HG03060 (cell line): ENCODE results near the gene CD160.
"Not testable (repeated sequence)": the region's sequence is repeated elsewhere in the genome, so short reads cannot be mapped to it uniquely, and the experiment has no call there.

Experiments used
- ATAC-seq: cut with Tn5 transposase; IDR thresholded peaks from one replicate; pipeline ENCODE4 v1.9.1; 2021; ENCODE audit warnings: low read depth, moderate number of reproducible peaks; ENCODE audit not compliant: unreplicated experiment

CD160 gene

DNA sequence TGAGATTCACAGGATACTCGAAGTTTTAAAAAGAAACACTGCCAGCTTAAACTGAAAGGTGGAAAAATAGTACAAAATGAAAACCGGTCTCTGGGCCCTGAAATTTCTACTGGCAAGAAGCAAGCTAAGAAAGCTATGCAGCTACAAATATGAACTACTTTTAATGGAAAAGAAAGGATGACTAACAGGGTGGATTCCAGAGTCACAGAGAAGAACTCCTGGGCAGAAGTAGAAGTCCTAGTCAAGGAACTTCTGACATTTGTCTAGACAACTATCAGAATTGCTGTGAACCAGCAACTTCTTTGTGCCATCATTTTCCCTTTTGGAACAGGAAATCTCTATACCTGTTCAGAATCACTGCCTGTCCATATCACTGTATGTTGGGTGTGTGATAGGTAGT is 38.1 kb downstream of the CD160 start:
- ATAC-seq = no peak

DNA sequence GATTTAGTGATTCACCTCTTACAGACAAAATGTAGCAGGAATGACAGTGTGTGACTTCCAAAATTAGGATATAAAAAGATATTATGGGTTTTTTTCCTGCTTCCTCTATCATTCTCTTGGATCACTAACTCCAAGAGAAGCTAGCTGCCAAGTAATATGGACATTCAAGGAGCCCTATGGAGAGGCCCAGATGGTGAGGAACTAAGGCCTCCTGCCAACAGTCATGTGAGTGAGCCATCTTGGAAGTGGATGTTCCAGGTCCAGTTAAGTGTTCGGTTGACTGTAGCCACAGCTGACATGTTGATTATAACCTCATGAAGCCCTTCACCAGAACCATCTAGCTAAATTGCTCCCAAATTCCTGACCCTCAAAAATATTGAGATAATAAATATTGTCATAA is 38.8 kb downstream of the CD160 start:
- no peak for ATAC-seq

DNA sequence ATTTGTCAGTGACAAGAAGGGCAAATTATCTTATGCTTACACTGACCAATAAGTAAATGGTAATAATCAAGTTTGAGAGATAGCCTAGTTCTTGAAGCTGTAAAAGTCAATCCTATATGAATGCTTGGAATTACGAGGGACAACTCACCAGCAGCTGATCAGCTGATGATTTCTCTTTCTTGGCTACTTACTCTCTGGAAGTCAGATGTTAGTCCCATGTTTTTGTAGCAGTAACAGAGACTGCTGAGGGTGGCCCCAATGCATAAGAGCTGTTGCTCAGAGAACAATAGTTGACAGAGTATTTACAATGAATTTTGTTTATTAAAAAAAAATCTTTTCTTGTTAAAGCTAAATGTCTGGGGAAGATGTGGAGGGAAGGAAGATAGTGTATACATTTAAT is 39.3 kb downstream of the CD160 start:
- no peak for ATAC-seq

DNA sequence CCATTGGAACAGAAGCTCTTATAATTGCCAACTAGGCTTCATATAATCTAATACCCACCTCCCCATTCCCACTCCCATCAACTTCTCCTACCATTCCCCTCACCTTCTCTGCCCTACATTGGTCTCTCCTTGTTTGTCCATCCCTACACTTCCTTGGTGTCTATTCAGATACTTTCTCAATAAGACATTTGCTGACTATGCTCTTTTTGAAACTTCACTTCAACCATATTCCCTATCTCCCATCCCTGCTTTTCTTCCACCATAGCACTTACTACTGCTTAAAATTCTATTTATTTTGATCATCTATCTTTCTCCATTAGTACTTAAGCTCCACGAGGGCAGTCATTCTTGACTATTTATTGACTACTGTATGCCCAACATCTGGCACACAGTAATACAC is 40.4 kb downstream of the CD160 start:
- ATAC-seq = no peak

DNA sequence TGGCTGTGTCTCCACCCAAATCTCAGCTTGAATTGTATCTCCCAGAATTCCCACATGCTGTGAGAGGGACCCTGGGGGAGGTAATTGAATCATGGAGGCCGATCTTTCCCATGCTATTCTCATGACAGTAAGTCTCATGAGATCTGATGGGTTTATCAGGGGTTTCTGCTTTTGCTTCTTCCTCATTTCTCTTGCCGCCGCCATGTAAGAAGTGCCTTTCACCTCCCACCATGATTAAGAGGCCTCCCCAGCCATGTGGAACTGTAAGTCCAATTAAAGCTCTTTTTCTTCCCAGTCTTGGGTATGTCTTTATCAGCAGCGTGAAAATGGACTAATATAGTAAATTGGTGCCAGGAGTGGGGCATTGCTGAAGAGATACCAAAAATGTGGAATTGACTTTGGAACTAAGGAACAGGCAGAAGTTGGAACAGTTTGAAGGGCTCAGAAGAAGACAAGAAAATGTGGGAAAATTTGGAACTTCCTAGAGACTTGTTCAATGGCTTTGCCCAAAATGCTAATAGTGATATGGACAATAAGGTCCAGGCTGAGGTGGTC is 41.2 kb downstream of the CD160 start:
- ATAC-seq = not testable (repeated sequence)

DNA sequence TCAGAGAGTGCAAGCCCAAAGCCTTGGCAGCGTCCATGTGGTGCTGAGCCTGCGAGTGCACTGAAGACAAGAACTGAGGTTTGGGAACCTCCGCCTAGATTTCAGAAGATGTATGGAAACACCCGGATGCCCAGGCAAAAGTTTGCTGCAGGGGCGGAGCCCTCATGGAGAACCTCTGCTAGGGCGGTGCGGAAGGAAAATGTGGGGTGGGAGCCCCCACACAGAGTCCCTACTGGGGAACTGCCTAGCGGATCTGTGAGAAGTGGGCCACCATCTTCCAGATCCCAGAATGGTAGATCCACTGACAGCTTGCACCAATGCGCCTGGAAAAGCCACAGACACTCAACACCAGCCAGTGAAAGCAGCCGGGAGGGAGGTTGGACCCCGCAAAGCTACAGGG is 42.2 kb downstream of the CD160 start:
- not testable (repeated sequence) for ATAC-seq

DNA sequence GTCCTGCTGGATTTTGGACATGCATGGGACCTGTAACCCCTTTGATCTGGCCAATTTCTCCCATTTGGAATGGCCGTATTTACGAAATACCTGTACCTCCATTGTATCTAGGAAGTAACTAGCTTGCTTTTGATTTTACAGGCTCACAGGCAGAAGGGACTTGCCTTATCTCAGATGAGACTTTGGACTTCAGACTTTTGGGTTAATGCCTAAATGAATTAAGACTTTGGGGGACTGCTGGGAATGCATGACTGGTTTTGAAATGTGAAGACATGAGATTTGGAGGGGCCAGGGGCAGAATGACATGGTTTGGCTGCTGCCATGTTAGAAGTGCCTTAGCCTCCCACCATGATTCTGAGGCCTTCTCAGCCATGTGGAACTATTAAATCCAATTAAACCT is 42.7 kb downstream of the CD160 start:
- not testable (repeated sequence) for ATAC-seq

DNA sequence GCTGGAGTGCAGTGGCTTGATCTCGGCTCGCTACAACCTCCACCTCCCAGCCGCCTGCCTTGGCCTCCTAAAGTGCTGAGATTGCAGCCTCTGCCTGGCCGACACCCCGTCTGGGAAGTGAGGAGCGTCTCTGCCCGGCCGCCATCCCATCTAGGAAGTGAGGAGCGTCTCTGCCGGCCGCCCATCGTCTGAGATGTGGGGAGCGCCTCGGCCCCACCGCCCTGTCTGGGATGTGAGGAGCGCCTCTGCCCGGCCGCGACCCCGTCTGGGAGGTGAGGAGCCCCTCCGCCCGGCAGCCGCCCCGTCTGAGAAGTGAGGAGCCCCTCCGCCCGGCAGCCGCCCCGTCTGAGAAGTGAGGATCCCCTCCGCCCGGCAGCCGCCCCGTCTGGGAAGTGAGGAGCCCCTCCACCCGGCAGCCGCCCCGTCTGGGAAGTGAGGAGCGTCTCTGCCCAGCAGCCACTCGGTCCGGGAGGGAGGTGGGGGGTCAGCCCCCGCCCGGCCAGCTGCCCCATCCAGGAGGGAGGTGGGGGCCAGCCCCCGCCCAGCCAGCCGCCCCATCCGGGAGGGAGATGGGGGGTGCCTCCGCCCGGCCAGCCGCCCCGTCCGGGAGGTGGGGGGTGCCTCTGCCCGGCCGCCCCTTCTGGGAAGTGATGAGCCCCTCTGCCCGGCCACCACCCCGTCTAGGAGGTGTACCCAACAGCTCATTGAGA is 45.1 kb downstream of the CD160 start:
- ATAC-seq = not testable (repeated sequence)

DNA sequence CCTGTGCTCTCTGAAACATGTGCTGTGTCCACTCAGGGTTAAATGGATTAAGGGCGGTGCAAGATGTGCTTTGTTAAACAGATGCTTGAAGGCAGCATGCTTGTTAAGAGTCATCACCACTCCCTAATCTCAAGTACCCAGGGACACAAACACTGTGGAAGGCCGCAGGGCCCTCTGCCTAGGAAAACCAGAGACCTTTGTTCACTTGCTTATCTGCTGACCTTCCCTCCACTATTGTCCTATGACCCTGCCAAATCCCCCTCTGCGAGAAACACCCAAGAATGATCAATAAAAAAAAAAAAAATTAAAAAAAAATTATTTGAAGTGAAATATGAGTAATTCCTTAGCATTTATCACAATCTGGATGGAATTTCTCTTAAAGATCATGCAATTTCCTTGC is 45.8 kb downstream of the CD160 start:
- ATAC-seq = not testable (repeated sequence)

DNA sequence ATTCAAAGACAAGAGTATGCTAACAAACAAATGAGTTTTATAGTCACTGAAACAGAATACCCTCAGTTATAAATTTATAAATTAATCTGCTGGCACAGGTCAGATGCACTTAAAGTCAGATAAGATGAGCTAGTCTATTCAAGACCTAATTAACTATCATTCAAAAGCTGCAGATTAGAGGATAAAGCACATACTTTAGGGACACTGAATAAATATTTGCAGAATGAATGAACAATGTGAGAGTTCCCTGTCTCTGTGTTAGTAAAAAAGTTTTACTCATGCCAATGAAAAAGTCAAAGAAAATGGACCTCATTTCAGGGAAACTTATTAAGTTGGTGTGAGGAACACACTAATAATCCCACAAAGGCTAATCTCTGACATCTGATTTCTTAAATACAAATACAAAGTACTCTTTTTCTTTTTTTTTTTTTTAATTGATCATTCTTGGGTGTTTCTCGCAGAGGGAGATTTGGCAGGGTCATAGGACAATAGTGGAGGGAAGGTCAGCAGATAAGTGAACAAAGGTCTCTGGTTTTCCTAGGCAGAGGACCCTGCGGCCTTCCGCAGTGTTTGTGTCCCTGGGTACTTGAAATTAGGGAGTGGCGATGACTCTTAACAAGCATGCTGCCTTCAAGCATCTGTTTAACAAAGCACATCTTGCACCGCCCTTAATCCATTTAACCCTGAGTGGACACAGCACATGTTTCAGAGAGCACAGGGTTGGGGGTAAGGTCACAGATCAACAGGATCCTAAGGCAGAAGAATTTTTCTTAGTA is 46.5 kb downstream of the CD160 start:
- ATAC-seq = not testable (repeated sequence)

DNA sequence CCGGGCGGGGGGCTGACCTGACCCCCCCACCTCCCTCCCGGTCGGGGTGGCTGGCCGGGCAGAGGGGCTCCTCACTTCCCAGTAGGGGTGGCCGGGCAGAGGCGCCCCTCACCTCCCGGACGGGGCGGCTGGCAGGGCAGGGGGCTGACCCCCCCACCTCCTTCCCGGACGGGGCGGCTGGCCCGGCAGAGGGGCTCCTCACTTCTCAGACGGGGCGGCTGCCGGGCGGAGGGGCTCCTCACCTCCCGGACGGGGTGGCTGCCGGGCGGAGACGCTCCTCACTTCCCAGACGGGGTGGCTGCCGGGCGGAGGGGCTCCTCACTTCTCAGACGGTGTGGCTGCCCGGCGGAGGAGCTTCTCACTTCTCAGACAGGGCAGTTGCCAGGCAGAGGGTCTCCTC is 47.6 kb downstream of the CD160 start:
- not testable (repeated sequence) for ATAC-seq

DNA sequence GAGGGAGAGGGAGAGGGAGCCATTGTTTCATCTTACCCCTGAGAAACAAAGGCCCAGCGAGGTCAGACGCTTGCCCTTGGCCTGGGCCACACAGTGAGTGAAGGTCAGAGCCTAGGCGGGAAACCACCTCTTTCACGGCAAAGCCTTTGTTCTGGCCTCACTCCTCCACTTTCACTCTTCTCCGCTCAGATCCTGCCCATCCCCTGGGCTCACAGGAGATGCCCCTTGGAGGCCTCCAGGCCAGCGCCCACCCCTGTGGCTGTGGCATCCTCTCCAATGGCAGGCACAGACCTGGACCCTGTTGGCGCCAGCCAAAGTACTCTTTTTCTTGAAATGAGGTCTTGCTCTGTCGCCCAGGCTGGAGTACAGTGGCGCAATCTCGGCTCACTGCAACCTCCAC is 48.7 kb downstream of the CD160 start:
- not testable (repeated sequence) for ATAC-seq

DNA sequence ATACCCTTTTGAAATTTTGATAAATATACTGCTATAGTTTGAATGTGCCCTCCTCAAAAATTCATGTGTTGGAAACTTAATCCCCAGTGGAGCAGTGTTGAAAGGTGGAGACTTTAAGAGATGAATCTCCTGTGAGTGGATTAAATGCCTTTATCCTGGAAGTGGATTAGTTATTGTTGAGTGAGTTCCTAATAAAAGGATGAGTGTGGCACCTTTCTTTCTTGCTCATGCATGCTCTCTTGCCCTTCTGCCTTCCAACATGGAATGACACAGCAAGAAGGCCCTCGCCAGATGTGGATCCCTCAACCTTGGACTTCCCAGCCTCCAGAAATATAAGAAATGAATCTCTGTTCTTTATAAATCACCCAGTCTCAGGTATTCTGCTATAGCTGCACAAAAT is 51.8 kb downstream of the CD160 start:
- no peak for ATAC-seq

DNA sequence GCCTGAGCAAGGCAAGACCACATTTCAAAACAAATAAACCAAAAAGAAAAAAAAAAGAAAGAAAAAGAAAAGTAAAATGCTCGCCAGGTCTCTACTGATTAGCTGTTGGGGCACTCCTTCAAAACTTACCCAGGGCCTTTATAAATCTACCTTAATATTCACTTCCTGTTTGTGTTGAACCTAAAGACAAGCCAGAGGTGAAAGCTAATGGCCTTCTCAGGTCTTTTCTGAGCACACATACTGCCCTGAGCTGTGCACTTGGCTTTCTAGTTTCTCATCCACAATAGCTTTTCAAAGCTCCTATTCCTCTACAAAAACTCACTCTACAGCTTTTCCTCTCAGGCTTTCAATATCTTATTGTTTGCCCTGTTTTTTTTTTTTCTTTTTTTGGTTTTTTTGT is 54.1 kb downstream of the CD160 start:
- no peak for ATAC-seq

DNA sequence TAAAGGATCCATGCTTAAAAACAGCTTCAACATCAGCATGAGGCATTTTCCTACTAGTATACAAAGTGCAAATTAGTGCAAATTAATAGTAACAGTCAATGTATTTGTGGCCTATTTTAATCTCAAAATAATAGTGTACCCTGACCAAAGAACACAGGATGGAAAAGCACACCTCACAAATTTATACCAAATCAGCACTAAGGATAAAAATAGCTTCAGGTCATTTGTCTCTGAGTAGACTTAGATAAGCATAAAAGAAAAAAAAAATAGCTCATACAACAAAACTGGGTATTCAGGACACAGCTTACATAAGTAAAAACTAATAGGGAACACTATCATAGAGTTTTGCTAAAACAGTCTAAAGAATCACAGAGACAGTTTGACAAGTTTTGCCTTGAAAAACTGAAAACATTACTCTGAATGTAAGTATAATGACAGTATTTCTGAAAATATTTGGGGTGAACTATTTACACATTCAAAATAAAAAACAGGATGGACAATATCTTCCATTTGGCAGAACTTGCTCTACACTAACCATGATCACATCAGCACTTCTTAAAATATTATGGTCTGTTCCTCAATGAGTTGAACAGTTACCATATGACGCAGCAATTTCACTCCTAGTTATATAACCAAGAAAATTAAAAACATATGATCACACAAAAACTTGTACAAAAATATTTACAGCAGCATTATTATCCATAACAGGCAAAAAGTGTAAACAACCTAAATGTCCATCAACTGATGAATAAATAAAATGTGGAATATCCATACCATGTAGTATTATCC is 58.3 kb downstream of the CD160 start:
- no peak for ATAC-seq

DNA sequence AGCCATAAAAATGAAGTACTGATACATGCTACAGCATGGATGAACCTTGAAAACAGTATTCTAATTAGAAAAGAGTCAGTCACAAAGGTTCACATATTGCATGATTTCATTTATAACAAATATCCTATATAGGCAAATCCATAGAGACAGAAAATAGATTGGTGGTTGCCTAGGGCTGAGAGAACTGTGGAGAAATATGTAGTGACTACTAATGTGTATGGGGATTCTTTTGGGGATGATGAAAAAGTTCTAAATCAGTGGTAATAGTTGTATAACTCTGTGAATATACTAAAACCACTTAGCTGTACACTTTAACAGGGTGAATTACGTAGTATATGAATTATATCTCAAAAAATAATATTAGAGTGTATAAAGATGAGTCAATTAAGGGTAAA is 58.8 kb downstream of the CD160 start:
- ATAC-seq = no peak

DNA sequence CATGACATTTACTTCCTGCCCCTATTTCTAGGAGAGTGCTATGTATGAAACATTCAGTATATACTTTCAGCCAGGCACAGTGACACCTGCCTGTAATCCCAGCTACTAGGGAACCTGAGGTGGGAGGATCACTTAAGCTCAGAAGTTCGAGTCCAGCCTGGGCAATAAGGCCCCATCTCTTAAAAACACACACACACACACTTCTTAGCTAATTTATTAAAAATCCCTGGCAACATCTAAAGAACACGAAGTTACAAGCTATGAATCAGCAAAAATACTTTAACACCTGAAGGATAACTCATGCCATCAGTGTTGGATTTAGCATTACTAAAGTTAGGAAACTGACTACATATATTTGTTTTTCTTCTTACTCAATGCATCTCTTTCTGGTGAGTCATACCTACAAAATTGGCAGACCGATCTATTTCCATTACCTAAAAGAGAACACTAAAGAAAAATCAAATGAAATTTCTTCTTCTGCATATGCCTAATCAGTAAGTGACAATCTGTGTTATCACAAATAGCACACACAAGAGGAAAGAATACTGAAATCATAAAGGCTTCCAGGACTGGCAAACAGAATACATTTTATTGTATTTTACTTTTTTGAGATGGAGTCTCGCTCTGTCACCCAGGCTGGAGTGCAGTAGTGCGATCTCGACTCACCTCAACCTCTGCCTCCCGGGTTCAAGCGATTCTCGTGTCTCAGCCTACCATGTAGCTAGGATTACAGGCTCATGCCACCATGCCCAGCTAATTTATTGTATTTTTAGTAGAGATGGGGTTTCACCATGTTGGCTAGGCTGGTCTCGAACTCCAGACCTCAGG is 63.2 kb downstream of the CD160 start:
- ATAC-seq = no peak

DNA sequence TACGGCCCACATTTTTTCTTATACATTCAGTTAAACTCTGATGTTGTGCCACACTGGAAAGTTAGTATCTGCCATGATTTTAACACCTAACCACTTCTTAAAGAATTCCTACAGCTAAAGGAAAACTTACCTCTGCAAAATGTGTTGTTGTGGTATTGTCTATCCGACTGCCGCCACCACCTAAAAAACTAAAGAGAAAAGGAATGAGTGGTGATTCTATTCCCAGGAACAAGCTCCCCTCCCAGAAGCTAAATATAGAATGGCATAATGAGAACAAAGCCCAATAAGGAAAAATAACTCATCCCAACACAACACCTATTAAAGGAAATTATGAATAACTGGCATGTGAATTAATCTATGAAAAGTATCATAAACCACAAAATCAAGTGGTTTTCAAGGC is 65.1 kb downstream of the CD160 start:
- ATAC-seq = no peak

DNA sequence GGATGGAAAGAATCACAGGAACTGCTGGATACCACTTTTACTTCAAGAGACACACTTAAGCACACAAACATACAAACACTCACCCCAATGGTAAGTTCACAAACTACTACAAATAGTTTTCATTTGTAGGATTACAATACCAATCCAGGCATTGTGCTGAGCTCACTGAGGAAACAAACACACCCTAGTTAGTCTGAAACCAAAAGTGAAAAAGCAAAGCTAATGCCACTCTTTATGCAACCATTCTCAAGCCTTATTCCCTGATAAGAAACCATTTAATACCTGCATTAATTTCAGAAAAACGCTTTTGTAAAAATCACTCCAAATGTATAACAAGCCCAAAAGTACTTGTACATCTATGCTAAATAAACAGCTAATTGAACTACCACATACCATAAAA is 66.2 kb downstream of the CD160 start:
- no peak for ATAC-seq

DNA sequence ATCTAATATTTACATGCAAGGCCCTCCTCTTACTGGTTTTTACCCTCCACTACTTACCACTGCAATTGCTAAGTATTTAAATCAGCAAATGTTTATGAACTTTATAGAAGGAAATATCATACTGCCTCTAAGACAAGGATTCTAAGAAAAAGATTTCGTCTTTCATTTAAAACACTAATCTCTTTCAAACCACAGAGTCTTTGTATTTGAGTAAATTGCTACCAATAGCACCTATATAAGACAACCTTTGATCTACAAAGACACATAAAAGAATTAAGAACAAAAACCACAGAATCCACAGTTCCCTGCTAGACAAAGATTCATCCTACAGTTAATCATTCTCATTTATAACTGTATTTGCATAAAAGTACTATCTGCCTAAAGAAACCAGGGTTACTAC is 67.0 kb downstream of the CD160 start:
- ATAC-seq = no peak
